Regular cardiac myocyte (primary cell): ENCODE measurements around the gene ALDH1L2. TPM values are rescaled to one million over a fixed set of nuclear protein-coding genes. Genes with fewer than 3 reads are reported as not detected.

Source experiments
- total RNA-seq: library from RNA; depleted of rRNA; stranded (reverse); fragments of >200 nt; gene quantifications from 2 replicates; pipeline ENCODE4 v1.2.3, GENCODE V29; 2014

Gene ALDH1L2
- total RNA-seq, result 40.6 and 74.4 TPM in 2 replicates

GRCh38 chr12:105084251-105085250, at the start of gene ALDH1L2:
ALDH1L2 (minus strand) TSS chr12:105084458; CDS start chr12:105084436, 22 bp downstream.

DNA sequence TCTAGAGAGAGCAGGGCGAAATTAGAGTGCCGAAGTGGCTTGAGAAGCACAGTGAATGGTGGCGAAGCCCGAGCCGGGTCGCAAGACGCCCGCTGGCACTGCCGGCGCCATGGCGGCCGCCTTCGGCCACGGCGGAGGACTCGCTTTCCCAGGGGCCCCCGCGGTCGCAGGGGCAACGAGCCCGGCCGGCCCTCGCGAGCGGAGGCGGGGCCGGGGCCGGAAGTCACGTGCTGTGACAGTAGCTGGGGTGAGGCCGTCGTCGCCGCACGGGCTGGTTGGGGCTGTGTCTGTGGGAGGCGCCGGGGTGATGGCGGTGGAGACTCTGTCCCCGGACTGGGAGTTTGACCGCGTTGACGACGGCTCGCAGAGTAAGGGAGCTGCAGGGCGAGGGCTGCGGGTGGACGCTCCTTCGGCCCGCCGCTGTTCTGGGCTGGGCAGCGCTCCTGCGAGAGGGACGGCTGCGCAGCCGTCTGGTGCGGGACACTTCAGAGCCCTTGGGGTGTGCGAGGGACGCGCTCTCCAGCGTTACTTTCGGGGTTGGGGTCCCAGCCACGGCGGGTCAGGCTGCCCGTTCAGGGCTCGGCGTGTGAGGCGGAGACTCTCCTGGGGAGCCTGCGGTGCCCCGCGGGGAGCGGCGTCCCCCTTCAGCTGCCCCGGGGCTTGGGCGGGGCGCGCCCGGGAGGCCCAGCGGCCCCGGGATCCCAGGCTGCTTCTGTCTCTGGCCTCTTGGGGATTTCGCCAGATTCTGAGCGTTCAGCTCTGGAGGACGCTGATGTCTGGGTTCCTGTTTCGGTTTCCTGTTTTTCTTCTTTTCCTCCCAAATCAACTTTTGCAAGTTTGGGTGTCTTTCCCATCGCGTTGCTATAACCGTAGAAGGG, 23.5 kb upstream of the ALDH1L2 start, which contains the start of gene WASHC4:
WASHC4 (plus strand) TSS at position 238 of the 878 bp plus-strand sequence; CDS start at position 308, 70 bp downstream.

GRCh38 chr12:104986022-104986941, 98.0 kb downstream of the ALDH1L2 start, which contains the start of gene NOPCHAP1:
NOPCHAP1 (plus strand) TSS chr12:104986316; CDS start chr12:104986353, 37 bp downstream.

Other genes starting within 250 kb of the ALDH1L2 start
- gene SLC41A2, start 126.2 kb downstream of the ALDH1L2 start, total RNA-seq, result 17.1 and 41.2 TPM in 2 replicates
- gene NOPCHAP1, start 98.1 kb downstream of the ALDH1L2 start, total RNA-seq, result 7.3 and 7.9 TPM in 2 replicates
- gene WASHC4, start 23.3 kb upstream of the ALDH1L2 start, total RNA-seq, result 90.1 and 142 TPM in 2 replicates
- 19.0 and 27.1 TPM in 2 replicates for gene APPL2, start 151.7 kb upstream of the ALDH1L2 start, total RNA-seq
- gene C12orf75, start 246.2 kb upstream of the ALDH1L2 start, total RNA-seq, result 41.4 and 61.9 TPM in 2 replicates